ENCODE measurements around the gene CNIH3.

The CNIH3 gene

DNA sequence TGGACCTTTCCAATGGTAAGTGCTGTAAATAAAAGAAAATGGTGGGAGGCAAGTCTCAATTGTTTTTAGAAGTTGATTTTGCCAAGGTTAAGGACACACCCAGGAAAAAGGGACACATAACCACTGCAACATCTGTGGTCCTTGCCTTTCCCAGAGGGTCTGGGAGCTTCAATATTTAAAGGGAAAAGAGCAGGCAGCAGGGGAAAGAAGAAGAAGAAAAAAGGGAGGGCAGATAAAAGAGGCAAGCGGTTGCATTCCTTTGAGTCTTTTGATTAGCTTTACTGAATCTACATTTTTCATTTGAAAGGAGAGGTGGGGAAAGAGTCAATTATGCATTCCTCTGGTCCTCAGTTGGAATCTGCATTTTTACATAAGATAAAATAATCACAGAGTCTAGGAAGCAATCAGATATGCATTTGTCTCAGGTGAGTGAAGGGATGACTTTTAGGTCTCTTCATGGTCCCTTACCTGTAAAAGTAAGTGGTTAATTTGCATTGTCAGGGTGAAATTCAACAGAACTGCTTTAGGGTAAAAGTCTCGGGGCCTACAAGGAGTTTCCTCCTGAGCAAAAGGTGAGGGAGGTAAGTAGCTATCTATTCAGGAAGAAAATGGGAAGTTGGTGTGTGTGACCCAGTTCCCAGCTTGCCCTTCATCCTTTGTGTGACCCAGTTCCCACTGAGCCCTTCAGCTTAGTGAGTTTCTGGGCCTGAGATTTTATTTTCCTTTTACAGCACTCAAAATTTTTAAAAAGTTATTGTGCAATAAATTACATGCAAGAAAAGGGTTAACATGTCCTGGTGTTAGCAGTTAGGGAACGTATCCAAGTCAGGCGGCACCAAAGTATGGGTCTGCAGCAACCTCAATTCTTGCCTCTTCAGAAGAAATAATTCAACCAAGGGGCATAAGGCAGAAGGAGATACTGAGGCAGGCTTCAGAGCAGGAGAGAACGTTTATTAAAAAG is 8.6 kb upstream of the CNIH3 start:
- no peak overlapping the region for H3K27ac ChIP-seq
- peak in 9 of 11 experiments; percentile 11 to 87 (median 47); a peak in 9 of 22 replicates for TF ChIP-seq Cebpa-rat (IDR thresholded peaks at IDR 0.05)
- no peak overlapping the region for H3K4me2 ChIP-seq

DNA sequence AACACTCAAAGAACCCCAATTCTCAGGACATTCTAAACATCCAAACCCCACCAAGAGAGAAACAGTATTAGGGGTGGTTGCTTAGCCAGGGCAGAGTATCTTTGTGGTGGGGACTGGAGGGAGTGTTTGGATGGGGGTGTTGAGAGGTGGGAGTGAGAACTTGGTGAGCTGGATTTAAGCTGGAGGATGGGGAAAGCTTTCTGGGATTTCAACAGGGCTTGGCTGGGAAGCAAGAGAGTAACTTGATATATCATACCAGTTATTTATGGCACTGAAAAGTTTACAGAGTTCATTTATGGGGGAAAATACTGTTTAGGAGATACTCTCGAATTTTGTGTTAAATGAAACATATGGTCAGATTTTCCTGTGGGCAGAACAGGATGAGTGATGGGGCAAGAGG is 6.8 kb upstream of the CNIH3 start:
- Histone ChIP-seq H3K4me2 (no peak overlapping the region), H3K9me3 (replicated peaks in 1 of 11) (peaks cover 8 to 33% (median 13%) of the 10 kb centered on the region in 11 experiments; a peak in 20 of 22 replicates), H4K20me1 (no peaks in the 10 kb centered on the region), H3K4me1 (peaks cover 0 to 5% (median 0%) of the 10 kb centered on the region in 10 experiments; a peak in 1 of 20 replicates), H3K27me3 (peaks cover 0 to 6% (median 3%) of the 10 kb centered on the region in 11 experiments; a peak in 14 of 22 replicates), H3K4me3 (no peak overlapping the region), H3K36me3 (no peaks in the 10 kb centered on the region), H3K9ac (no peak overlapping the region), H3K27ac (no peak overlapping the region)
- TF ChIP-seq Cebpa-rat (IDR thresholded peaks at IDR 0.05), result no peak

More for the DNA sequence above, 8.6 kb upstream of the CNIH3 start:
- Histone ChIP-seq H3K9me3 (replicated peaks in 1 of 11) (peaks cover 8 to 33% (median 13%) of the 10 kb centered on the region in 11 experiments; a peak in 20 of 22 replicates), H4K20me1 (no peaks in the 10 kb centered on the region), H3K9ac (no peak overlapping the region), H3K4me1 (peaks cover 0 to 5% (median 0%) of the 10 kb centered on the region in 10 experiments; a peak in 1 of 20 replicates), H3K36me3 (no peaks in the 10 kb centered on the region), H3K4me3 (no peak overlapping the region), H3K27me3 (no peaks in the 10 kb centered on the region)

DNA sequence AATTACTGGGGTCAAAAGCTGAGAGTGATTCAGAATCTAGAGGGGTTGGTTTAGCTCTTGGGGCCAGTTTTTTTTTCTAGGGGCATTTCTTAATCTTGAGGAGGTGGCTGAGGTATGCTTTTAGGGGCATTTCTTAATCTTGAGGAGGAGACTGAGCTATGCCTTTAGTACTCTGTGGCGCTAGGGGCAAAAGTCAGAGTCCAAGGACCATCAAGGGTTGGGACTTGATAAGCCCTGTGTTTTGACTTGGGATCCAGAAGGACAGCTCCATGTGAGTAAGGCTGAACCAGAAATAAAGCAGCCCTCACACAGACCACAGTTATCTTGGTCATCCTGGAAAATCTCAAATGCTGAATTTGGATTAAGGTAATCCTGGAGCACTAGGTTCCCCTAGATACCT is 3.9 kb upstream of the CNIH3 start:
- Histone ChIP-seq H3K4me1 (peaks cover 0 to 5% (median 0%) of the 10 kb centered on the region in 10 experiments; a peak in 2 of 20 replicates), H3K36me3 (peaks cover 0 to 6% (median 0%) of the 10 kb centered on the region in 11 experiments; a peak in 1 of 22 replicates), H3K9me3 (replicated peaks in 1 of 11) (peaks cover 25 to 44% (median 26%) of the 10 kb centered on the region in 11 experiments), H3K9ac (no peak overlapping the region), H3K27ac (no peak overlapping the region), H3K27me3 (peaks cover 28 to 35% (median 32%) of the 10 kb centered on the region in 11 experiments), H3K4me2 (no peak overlapping the region), H3K4me3 (no peak overlapping the region), H4K20me1 (no peaks in the 10 kb centered on the region)
- no peak for TF ChIP-seq Cebpa-rat (IDR thresholded peaks at IDR 0.05)

DNA sequence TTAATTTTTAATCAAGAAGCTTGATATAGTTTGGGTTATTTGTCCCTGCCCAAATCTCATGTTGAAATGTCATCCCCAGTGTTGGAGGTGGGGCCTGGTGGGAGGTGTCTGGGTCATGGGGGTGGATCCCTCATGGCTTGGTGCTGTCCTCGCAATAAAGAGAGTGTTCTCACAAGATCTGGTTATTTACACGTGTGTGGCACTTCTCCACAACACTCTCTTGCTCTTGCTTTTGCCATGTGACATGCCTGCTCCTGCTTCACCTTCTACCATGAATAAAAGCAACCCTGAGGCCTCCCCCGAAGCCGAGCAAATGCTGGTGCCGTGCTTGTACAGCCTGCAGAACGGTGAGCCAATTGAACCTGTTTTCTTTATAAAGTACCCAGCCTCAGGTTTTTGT is 2.6 kb upstream of the CNIH3 start:
- H3K27me3 ChIP-seq, result peaks cover 40 to 48% (median 44%) of the 10 kb centered on the region in 11 experiments
- no peak overlapping the region for H3K9ac ChIP-seq

DNA sequence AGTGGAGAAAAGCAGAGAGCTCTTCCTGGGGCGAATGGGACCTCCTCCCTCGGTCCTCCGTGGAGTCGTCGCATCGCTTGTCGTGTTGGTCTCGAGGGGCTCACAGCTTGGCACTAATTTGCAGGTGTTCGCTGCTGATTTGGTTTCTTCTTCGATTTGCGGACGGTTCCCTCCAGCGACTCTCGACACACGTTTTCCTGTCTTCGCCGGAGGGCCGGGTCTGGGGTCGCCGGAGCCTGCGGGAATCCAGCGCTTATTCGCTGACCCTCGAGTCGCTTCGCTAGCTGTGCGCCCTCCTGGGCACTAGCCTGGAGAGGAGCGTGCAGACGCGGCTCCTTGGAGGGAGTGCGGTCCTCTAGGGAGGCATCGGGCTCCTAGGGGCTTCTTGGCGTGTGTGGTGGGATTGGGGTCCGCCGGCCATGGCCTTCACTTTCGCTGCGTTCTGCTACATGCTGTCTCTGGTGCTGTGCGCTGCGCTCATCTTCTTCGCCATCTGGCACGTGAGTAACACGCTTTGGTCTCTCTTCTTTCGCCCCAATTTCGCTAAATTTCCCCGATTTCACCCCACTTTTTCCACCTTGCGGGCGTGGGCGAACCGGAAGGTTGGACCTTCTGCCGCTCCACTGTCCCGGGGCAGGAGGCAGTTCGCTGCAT is 766 bp downstream of the CNIH3 start:
- Histone ChIP-seq H3K9me3 (replicated peaks in 1 of 11) (peaks cover 36 to 52% (median 43%) of the 10 kb centered on the region in 11 experiments), H3K27me3 (peaks cover 47 to 65% (median 59%) of the 10 kb centered on the region in 11 experiments), H3K4me1 (peaks cover 0 to 4% (median 0%) of the 10 kb centered on the region in 10 experiments; a peak in 2 of 20 replicates), H3K4me2 (peak overlapping the region in 7 of 11 experiments; percentile 7 to 50 (median 25); a peak in 3 of 22 replicates), H4K20me1 (no peaks in the 10 kb centered on the region), H3K27ac (no peak overlapping the region), H3K4me3 (peak overlapping the region in 9 of 10 experiments; percentile 21 to 38 (median 30); a peak in 8 of 20 replicates), H3K9ac (no peak overlapping the region), H3K36me3 (peaks cover 0 to 8% (median 0%) of the 10 kb centered on the region in 11 experiments; a peak in 1 of 22 replicates)
- no peak for TF ChIP-seq Cebpa-rat (IDR thresholded peaks at IDR 0.05)

More for the DNA sequence above, 2.6 kb upstream of the CNIH3 start:
- peaks cover 0 to 4% (median 0%) of the 10 kb centered on the region in 10 experiments; a peak in 3 of 20 replicates for H3K4me1 ChIP-seq
- H3K4me3 ChIP-seq, result no peak overlapping the region
- no peak for TF ChIP-seq Cebpa-rat (IDR thresholded peaks at IDR 0.05)
- H3K36me3 ChIP-seq, result peaks cover 0 to 8% (median 0%) of the 10 kb centered on the region in 11 experiments; a peak in 1 of 22 replicates
- peaks cover 32 to 55% (median 37%) of the 10 kb centered on the region in 11 experiments for H3K9me3 ChIP-seq (replicated peaks in 1 of 11)
- H3K27ac ChIP-seq, result no peak overlapping the region
- H3K4me2 ChIP-seq, result no peak overlapping the region
- H4K20me1 ChIP-seq, result no peaks in the 10 kb centered on the region

DNA sequence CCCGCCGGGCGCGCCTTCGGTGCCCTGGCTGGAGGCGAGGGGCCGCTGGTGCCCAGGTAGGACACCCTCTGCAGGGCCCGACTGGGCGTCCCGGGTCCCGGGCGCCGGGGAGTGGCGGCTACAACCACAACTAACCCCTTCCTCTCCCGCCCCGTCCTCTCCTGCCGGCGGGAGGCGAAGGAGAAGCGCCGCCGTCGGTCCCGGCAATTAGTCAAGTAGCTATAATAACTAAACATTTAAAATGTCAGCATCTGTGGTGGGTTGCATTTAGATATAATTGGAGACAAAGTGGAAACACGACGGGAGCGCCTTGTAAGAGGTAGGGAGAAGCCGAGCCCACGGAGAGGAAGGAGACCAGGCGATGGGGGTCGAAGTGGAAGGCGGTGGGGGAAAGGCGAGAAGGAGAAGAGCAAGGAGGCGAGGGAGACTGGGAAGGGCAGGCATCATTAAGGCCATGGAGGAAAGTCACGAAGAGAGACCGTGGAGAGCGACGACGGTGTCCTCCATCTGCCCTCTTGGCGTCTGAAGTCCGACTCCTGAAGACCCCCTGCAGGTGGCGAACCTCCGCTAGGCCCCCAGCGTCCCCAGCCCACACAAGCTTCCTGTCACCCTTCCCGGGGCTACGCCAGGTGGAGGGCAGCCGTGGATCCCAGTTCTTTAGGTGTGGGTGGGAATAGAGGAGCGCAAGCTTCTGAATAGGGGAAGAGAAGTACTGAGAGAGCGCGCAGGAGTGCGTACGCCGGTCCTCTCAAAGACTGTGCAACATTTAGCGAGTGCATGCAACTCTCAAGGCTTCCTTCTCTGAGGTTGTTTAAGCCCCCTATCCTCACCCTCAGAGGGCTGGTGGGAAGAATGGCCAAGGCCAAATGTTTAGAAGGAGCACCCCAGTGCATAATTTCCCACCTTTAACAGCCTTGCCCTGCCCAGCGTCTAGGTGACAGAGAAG is 1.6 kb downstream of the CNIH3 start:
- Histone ChIP-seq H3K9ac (no peak overlapping the region), H3K9me3 (replicated peaks in 1 of 11) (peaks cover 39 to 57% (median 48%) of the 10 kb centered on the region in 11 experiments), H3K27ac (no peak overlapping the region), H4K20me1 (no peaks in the 10 kb centered on the region), H3K4me2 (peak overlapping the region in 1 of 11 experiments; percentile 12; a peak in 1 of 22 replicates), H3K27me3 (peaks cover 47 to 65% (median 59%) of the 10 kb centered on the region in 11 experiments), H3K36me3 (peaks cover 0 to 8% (median 0%) of the 10 kb centered on the region in 11 experiments; a peak in 1 of 22 replicates), H3K4me1 (peaks cover under 1 to 6% (median 3%) of the 10 kb centered on the region in 10 experiments; a peak in 18 of 20 replicates), H3K4me3 (peak overlapping the region in 1 of 10 experiments; percentile 38; a peak in 1 of 20 replicates)
- TF ChIP-seq Cebpa-rat (IDR thresholded peaks at IDR 0.05), result no peak

DNA sequence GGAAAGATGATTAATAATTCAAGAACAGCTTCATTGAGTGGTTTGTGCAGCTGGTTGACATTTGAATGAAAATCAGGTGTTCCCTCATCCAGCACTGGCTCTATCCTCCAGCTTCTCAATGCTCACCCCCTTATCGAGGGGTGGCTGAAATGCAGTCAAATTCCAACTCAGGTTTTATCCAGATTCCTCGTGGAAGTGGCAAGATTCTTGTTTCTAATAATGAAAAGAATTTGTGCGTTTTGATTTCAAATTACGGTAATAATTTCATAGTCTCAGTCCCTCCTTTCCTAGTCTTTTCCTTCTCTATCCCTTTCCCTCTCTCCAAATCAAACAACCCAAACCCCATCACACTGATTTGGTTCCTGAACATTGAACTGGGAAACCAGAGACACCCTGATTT is 3.1 kb downstream of the CNIH3 start:
- peaks cover 0 to 8% (median 0%) of the 10 kb centered on the region in 11 experiments; a peak in 1 of 22 replicates for H3K36me3 ChIP-seq
- H3K4me1 ChIP-seq, result peaks cover 16 to 21% (median 19%) of the 10 kb centered on the region in 10 experiments
- peaks cover 39 to 55% (median 48%) of the 10 kb centered on the region in 11 experiments for H3K9me3 ChIP-seq (replicated peaks in 1 of 11)
- no peak overlapping the region for H3K9ac ChIP-seq
- TF ChIP-seq Cebpa-rat (IDR thresholded peaks at IDR 0.05), result no peak
- no peak overlapping the region for H3K27ac ChIP-seq
- no peak overlapping the region for H3K4me2 ChIP-seq
- H3K27me3 ChIP-seq, result peaks cover 47 to 62% (median 58%) of the 10 kb centered on the region in 11 experiments
- H4K20me1 ChIP-seq, result peaks cover 0 to 13% (median 0%) of the 10 kb centered on the region in 11 experiments; a peak in 1 of 22 replicates
- H3K4me3 ChIP-seq, result no peak overlapping the region

All from BLaER1 treated with 17β-estradiol and CSF1 and Interleukin-3, amounts not matched to agents 10 nM and 100 nM (cell line).